ENCODE results near the gene KDM5C.
"Not testable (repeated sequence)": the region's sequence is repeated elsewhere in the genome, so short reads cannot be mapped to it uniquely, and the experiment has no call there.

The KDM5C gene

DNA sequence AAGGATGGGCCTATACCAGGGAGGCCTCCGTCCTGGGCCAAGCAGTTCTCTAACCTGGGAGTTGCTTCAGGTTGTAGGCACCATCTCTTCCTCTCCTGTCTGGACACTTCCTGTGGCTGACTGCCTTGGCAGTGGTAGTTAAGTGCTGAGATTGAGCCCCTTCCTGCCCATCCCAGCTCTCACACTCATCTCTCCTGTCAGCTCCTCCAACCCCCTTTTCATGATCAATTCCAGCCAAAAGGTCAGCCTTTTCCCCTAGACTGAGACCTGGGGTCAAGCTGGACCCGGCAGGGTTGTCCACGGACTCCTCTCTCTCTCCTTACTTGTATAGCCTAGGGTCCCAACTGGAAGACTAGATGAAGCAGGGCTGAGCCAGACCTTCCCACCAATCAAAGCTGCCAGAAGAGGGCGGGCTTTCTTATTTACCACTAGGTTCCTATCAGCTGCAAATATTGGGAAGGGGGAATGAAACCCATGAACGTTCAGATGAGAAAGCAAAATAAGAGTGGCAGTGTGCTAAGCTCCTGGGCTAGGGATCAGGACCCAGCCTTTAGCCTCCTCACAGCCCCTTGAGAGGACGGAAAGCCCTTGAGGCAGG, 34.5 kb downstream of the KDM5C start:
- no peak for DNase-seq (ENCODE audit: low read depth, low spot score)

DNA sequence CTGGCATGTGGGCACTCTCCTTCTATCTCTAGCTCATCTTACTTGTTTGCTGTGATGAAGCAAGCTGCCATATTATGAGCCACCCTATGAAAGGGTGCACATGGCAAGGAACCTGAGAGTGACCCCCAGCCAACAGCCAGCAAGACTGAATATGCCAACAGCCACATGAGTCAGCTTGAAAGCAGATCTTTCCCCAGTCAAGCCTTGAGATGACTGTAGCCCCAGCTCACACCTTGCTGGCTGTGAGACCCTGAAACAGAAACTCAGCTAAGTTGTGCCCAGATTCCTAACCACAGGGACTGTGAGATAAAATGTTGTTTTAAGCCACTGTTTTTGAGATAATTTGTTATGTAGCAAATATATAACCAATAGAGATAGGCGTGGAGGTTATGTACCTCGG, 36.2 kb downstream of the KDM5C start:
- peak; percentile 0 for DNase-seq (ENCODE audit: low read depth, low spot score)

DNA sequence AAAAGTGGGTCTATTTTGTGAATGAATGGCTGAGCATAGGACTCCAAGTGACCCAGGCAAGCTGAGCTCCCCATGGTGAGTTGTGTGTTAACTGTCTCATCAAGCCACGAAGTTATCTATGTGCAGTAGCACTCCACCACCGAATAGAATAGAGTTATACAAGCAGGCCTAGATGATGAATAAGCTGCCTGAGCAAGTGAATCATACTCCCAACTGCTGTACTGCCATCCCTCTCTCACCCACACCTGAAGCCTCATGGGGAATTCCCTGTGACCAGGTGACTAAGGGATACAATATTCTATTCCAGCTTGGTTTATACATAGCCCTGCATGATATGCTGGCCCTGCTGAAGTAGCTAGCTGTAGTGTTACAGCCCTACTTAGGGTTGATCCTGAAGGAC, 38.7 kb downstream of the KDM5C start:
- DNase-seq (ENCODE audit: low read depth, low spot score), result no peak

DNA sequence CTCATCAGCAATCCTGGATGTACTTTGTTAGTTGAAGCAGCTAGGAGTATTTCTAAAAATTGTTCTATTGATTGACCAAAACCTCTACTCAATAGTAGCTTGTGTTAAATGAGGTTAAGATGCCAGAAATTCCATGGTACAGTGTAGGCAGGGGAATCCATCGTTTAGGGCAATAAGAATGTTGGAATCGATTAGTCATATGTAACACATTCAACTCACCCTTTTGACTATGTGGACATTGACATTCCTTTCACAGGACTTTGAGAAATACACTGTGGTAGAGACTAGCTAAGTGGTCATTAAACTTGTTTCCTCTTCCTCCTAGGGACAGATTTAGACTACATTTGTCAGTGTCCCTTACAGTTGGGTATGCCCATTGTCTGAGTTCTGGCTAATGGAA, 40.2 kb downstream of the KDM5C start:
- DNase-seq (ENCODE audit: low read depth, low spot score), result no peak

DNA sequence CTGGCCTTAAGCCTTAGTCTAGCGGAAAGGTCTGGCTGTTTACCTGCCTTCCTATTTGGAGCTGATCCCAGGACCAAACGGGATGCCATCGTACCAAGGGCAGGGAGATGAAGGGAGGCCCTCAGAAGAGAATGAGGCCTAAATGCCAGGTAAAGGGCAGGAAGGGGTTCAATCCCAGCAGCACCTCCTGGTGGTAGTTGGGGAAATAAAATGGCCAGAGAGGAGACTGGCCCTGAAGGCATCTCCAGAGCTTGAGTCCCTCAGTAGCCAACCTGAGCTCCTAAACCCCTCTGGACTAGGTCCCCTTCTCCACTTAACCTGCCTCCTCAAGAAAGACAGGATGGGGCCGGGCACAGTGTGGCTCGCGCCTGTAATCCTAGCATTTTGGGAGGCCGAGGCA, 53.7 kb downstream of the KDM5C start:
- no peak for DNase-seq (ENCODE audit: low read depth, low spot score)

DNA sequence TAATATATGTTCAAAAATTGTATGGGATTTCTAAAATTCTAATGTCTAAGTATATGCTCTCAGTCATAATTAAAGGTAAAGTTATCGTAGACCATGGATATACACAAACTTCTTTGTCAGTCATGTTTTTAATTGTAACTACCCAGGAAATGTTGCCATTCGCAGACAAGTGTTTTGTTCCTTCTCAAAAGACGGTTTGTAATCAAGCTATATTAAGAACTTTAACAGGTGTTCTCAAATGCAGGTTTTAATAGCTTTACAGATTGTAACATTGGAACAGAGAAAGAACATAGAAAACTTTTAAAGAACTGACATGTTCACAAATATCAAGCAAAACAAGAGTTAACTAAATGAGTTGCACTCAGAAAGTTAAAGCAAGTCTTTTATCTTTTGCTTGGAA, 58.9 kb downstream of the KDM5C start:
- DNase-seq (ENCODE audit: low read depth, low spot score), result no peak

DNA sequence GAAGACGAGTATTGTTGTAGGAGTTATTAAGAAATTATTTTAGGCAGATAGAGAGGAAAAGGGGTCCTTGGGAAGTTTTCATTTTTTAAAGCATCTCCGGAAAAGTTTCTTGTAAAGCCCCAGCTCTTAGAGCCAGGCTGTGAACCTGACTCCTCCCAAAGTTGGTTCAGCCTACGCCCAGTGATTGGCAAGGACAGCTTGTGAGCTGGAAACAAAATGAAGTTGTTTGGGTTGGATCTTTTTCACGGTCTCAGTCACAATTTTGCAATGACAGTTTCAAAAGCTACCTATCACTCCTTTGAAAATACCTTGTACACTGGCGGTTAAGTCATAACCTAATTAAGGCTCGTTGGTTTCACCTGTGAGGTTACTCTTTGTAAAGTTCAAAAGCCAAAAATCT, 60.4 kb downstream of the KDM5C start:
- DNase-seq (ENCODE audit: low read depth, low spot score), result not testable (repeated sequence)

DNA sequence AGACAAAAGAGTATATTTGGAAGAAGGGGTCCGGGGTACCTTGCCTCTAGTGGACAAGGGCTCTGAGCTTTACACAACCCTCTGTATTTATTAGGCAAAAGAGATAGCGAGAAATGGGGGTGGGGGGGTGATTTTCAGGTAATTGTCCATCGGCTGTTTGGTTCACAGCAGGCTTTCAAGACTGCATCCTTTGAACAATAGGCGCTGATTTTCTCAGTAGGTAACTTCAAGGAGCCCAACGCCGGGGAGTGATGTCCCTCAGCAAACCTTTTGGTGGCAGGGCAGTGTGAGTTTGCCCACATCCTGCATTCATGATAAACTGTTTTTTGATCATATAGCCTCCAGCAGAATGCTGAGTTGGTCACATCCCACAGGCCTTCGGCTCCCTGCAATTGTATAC, 61.6 kb downstream of the KDM5C start:
- no peak for DNase-seq (ENCODE audit: low read depth, low spot score)

DNA sequence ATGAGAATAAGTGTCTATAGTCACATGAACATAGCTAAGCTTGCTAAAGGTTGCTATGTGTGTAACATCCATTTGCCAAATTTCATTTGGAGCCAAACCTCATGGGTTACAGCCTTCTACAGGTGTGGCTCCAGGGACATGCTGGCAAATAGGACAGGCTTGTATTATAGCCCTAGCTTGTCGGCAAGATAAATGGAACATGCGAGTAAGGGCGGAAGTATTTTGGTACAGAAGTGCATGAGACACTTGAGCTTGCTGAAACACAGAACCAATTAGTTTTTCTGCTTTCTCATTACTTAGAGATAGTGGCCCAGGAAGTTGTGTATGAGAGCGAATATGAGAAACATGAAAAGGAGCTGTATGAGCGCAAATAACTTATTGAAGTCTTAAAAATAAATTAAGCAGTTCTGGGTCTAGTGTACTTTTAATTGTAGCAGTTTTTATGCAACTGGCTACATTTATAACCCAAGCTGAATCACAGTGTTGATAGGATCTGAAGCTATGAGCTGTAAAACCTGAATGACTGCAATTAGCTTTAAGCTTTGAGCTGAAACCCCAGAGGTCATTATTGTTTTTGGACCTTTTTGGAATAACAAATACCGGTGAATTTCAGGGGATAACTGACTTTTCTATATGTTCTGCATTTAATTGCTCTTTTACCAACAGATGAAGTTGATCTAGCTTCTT, 64.6 kb downstream of the KDM5C start:
- DNase-seq (ENCODE audit: low read depth, low spot score), result no peak

DNA sequence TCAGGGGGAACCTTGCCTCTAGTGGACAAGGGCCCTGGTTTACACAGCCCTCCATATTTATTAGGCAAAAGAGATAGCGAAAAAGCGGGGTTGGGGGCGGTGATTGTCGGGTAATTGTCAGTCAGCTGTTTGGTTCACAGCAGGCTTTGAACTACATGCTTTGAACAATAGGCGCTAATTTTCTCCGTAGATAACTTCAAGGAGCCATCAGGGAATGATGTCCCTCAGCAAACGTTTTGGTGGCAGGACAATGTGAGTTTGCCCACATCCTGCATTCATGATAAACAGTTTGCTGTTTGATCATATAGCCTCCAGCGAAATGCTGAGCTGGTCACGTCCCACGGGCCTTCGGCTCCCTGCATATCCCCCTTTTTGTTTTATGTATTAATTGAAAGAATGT, 65.8 kb downstream of the KDM5C start:
- DNase-seq (ENCODE audit: low read depth, low spot score), result no peak

DNA sequence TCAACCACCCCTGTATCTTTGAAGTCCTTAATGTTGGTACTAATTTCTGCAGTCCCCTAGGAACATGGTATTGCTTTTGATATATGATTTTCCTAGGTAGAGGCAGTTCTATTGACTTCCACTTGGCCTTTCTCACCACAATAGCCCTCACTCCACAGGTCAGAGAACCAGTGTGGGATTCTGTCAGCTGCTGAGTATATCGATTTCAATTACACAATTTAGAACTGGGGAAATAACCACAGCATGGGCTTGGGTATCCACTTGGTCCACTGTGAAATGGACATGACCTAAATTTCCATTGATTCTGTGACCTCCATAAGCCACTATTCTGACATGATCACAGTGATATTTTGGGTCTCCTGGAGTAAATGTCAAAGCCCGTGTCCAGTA, 68.8 kb downstream of the KDM5C start:
- no peak for DNase-seq (ENCODE audit: low read depth, low spot score)

DNA sequence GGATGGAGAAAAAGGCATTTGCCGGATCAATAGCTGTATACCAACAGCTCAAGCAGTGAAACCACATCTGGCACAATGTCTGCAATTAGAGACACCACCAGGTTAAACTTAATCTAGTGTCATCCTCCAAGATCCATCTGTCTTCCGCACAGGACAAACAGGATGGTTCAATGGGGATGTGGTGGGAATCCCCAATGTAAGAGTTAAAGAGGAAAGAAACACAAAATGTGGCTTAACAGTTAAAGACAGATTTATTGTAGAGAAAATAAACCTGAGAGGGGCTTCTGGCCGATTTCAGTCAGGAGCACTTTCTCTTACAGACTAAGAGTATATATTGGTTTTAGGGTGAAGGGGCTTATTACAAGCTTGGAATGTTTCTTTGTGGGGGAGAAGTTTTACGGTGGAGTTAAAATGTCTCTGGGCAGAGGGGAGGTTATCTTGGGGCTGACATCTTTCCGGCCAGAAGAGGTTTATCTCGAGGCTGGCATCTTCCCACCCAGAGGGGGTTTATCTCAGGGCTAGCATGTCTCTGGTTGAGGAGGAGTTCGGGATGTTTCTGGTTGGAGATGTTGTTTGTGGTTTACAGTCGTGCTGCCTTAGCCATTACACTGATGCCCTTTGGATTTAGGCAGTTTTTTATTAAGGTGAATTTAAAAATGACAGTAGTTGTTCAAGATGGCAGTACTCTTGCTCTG, 69.3 kb downstream of the KDM5C start:
- DNase-seq (ENCODE audit: low read depth, low spot score), result no peak

DNA sequence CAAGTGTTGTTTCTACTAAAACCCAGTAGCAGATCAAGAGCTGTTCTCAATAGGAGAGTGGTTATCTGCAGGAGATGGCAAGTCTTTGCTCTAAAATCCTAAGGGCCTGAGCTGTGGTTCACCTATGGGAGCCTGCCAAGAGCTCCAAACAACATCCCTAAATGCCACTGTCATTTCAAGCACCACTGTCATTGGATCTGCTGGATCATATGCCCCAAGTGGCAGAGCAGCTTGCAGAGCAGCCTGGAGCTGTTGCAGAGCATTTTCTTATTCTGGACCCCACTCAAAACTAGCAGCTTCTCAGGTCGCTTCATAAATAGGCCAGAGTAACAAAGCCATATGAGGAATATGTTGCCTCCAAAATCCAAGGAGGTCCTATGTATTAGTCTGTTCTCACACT, 71.4 kb downstream of the KDM5C start:
- no peak for DNase-seq (ENCODE audit: low read depth, low spot score)
